SH-SY5Y (cell line): Measurements from ENCODE around the gene PPP1R13L.

Experiments
- GATA2 ChIP-seq: IDR thresholded peaks from 2 replicates; pipeline ENCODE4 v1.6.1; 2011; ENCODE audit warnings: mild to moderate bottlenecking, low read depth, low read length
- GATA3 ChIP-seq: IDR thresholded peaks from 2 replicates; pipeline ENCODE4 v1.6.1; 2011; ENCODE audit warnings: low read depth, mild to moderate bottlenecking, low read length, moderate library complexity

DNA sequence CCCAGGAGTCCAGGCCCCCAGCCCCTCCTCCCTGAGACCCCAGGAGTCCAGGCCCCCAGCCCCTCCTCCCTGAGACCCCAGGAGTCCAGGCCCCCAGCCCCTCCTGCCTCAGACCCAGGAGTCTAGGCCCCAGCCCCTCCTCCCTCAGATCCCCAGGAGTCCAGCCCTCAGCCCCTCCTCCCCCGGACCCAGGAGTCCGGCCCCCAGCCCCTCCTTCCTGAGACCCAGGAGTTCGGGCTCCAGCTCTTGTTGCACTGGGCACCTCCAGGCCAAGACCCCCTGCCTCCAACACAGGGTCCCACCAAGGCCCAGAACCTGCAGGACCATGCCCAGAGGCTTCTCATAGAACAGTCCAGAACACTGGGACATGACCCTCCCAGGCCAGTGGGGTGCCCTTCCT, 15.0 kb upstream of the PPP1R13L start:
- TF ChIP-seq GATA3 (no peak), GATA2 (no peak)
